PC-9 (cell line): ENCODE data around the gene SETBP1. TPM values are rescaled to one million over a fixed set of nuclear protein-coding genes. Genes with fewer than 3 reads are reported as not detected.

Experiments
- BruUV-seq: library from RNA; stranded (reverse); fragments of 400-500 nt; replicated peaks from 2 replicates; lab custom pipeline; 2021; lab: Mats Ljungman, UMichigan
- CTCF ChIA-PET: fragments of 300-600 bp; sonication (Branson Sonifier 250); formaldehyde crosslinking; loops from one replicate; lab custom pipeline; 2022; ENCODE audit warnings: antibody characterized with exemption; lab: Charles Lee
- POLR2A ChIA-PET: fragments of 300-600 bp; sonication (Branson Sonifier 250); formaldehyde crosslinking; loops from one replicate; lab custom pipeline; 2022; ENCODE audit warnings: antibody characterized with exemption; ENCODE audit not compliant: unreplicated experiment; lab: Charles Lee
- DNase-seq, 2 experiments: peaks; one replicate each; pipeline versions ENCODE4 v3.0.0 to v3.0.0-alpha.2; 2015 to 2022; ENCODE audit warnings: mixed read lengths in 1 of 2
- H2AFZ ChIP-seq: fragments of 200-600 bp; sonication (generic); 2 replicates; pipeline ENCODE4 v1.8.1; 2017; ENCODE audit warnings: antibody characterized with exemption
- H3F3A ChIP-seq: fragments of 200-600 bp; sonication (generic); 2 replicates; pipeline ENCODE4 v1.8.1; 2017; ENCODE audit warnings: antibody characterized with exemption, mild to moderate bottlenecking, low read depth; ENCODE audit not compliant: insufficient read depth
- H3K27ac ChIP-seq: fragments of 200-600 bp; sonication (generic); 2 replicates; pipeline ENCODE4 v1.6.1; 2016; ENCODE audit warnings: mixed run types
- H3K27me3 ChIP-seq: fragments of 200-600 bp; sonication (generic); 2 replicates; pipeline ENCODE4 v1.6.1; 2016; ENCODE audit warnings: low read depth, mixed run types; ENCODE audit not compliant: insufficient read depth
- H3K36me3 ChIP-seq: fragments of 200-600 bp; sonication (generic); 2 replicates; pipeline ENCODE4 v1.6.1; 2016; ENCODE audit warnings: low read depth, mixed run types
- H3K4me1 ChIP-seq: fragments of 200-600 bp; sonication (generic); replicated peaks from 2 replicates; pipeline ENCODE4 v1.6.1; 2016; ENCODE audit warnings: mixed run types; ENCODE audit not compliant: insufficient read depth
- H3K4me2 ChIP-seq: fragments of 200-600 bp; sonication (generic); 2 replicates; pipeline ENCODE4 v1.6.1; 2017; ENCODE audit warnings: mixed run types
- H3K4me3 ChIP-seq: fragments of 200-600 bp; sonication (generic); 2 replicates; pipeline ENCODE4 v1.6.1; 2016; ENCODE audit warnings: mixed run types
- H3K79me2 ChIP-seq: fragments of 200-600 bp; sonication (generic); 2 replicates; pipeline ENCODE4 v1.6.1; 2017; ENCODE audit warnings: low read depth, mixed run types
- H3K9me2 ChIP-seq: fragments of 200-600 bp; sonication (generic); 2 replicates; pipeline ENCODE4 v1.8.1; 2017; ENCODE audit warnings: mild to moderate bottlenecking; ENCODE audit not compliant: insufficient read depth
- H3K9me3 ChIP-seq: fragments of 200-600 bp; sonication (generic); 2 replicates; pipeline ENCODE4 v1.8.1; 2016; ENCODE audit warnings: low read depth; ENCODE audit not compliant: insufficient read depth
- H4K20me1 ChIP-seq: fragments of 200-600 bp; sonication (generic); 2 replicates; pipeline ENCODE4 v1.8.1; 2017; ENCODE audit not compliant: insufficient read depth
- EZH2 ChIP-seq: fragments of 200-600 bp; sonication (generic); IDR thresholded peaks from 2 replicates; pipeline ENCODE4 v1.8.0; 2017; ENCODE audit warnings: antibody characterized with exemption, low read depth
- intact Hi-C: fragments of 100-400 bp; cut with micrococcal nuclease; formaldehyde crosslinking; loops from one replicate; pipeline ENCODE4 v1.10.0; 2022; ENCODE audit not compliant: unreplicated experiment
- total RNA-seq: library from RNA; stranded (reverse); gene quantifications from 2 replicates; pipeline ENCODE4 v1.2.3, GENCODE V29; 2021
- TF ChIP-seq, protein P1 (sequence below): fragments of 200-600 bp; sonication (generic); conservative IDR thresholded peaks from 2 replicates; pipeline ENCODE4 v1.6.1; 2017; ENCODE audit warnings: mixed run types, antibody characterized with exemption, mild to moderate bottlenecking, moderate library complexity

The SETBP1 gene
- total RNA-seq, 1 experiment from 2014 or later: 9.0 TPM

DNA sequence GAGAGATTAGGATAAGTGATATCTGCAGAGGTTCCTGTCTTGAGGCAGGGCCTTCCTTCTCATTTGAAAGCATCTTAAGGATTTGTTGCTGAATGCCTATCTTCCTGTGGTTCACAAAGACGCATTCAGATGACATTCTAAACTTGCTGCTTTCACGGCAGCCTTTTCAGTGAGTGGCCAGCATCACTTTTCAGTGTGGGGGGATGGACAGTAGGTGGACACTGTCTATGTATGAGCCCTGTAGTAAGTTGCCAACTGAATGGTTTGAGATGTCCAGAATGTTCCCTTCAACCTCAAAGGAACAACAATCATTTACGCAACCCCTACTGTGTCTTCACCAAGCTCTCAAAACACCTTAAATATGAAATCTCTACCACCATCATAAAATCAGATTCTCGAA is 46.6 kb downstream of the SETBP1 start:
- Histone ChIP-seq H3K79me2 (no peaks in the 10 kb centered on the region; the same call in 1 of the 2 replicates), H3K27ac (no peak overlapping the region), H3K4me3 (no peak overlapping the region), H3F3A (peaks cover 14% of the 10 kb centered on the region), H4K20me1 (no peaks in the 10 kb centered on the region), H3K4me1 (peaks cover 54% of the 10 kb centered on the region), H3K4me2 (no peak overlapping the region), H2AFZ (no peak overlapping the region), H3K27me3 (no peaks in the 10 kb centered on the region), H3K9me3 (no peaks in the 10 kb centered on the region), H3K9me2 (no peaks in the 10 kb centered on the region), H3K36me3 (no peaks in the 10 kb centered on the region)
- no TSS peak for BruUV-seq
- POLR2A ChIA-PET: no interaction called here
- no peak for TF ChIP-seq EZH2
- TF ChIP-seq, protein P1, sequence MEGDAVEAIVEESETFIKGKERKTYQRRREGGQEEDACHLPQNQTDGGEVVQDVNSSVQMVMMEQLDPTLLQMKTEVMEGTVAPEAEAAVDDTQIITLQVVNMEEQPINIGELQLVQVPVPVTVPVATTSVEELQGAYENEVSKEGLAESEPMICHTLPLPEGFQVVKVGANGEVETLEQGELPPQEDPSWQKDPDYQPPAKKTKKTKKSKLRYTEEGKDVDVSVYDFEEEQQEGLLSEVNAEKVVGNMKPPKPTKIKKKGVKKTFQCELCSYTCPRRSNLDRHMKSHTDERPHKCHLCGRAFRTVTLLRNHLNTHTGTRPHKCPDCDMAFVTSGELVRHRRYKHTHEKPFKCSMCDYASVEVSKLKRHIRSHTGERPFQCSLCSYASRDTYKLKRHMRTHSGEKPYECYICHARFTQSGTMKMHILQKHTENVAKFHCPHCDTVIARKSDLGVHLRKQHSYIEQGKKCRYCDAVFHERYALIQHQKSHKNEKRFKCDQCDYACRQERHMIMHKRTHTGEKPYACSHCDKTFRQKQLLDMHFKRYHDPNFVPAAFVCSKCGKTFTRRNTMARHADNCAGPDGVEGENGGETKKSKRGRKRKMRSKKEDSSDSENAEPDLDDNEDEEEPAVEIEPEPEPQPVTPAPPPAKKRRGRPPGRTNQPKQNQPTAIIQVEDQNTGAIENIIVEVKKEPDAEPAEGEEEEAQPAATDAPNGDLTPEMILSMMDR: no peak
- DNase-seq: no peak
- CTCF ChIA-PET: no interaction called here
- intact Hi-C loops: no loop called here

DNA sequence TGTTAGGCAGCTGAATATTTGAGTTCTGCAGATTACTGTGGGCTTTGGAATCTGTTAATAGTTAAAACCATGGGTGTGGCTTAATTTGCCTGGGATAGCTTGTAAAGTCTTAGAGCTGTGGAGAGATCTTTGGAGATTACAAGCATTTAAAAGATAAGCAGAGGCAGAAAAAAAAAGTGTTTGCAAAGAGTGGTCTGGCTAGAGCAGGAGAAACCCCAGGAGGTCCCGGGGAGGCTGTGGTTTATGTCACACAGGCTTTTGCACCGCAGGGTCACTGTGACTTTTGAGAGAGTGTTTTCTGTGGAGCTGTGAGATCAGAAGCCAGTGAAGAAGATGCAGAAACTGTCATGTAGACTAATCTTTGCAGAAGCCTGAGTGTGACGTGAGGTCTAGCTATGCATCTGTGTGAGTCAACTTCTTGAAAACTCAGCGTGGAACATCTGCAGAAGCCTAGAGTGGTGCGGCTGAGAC is 49.0 kb downstream of the SETBP1 start:
- no peak overlapping the region for H3K4me2 ChIP-seq
- H3F3A ChIP-seq: peaks cover 36% of the 10 kb centered on the region
- TF ChIP-seq, protein P1: no peak
- TF ChIP-seq EZH2: no peak
- CTCF ChIA-PET: no interaction called here
- no peaks in the 10 kb centered on the region for H3K9me2 ChIP-seq
- H3K36me3 ChIP-seq: no peaks in the 10 kb centered on the region
- peaks cover 70% of the 10 kb centered on the region for H3K4me1 ChIP-seq
- H4K20me1 ChIP-seq: no peaks in the 10 kb centered on the region
- H3K79me2 ChIP-seq: peaks cover 3% of the 10 kb centered on the region
- no TSS peak for BruUV-seq
- intact Hi-C loops: loop anchor here (5.0 kb wide), 2 partner anchors 47 to 142 kb away; partner anchors contain the start of gene SETBP1
- POLR2A ChIA-PET: no interaction called here
- H3K4me3 ChIP-seq: no peak overlapping the region
- no peak overlapping the region for H2AFZ ChIP-seq
- no peaks in the 10 kb centered on the region for H3K27me3 ChIP-seq
- no peak overlapping the region for H3K27ac ChIP-seq
- H3K9me3 ChIP-seq: no peaks in the 10 kb centered on the region
- peak in 1 of 2 experiments; percentile 63 for DNase-seq

DNA sequence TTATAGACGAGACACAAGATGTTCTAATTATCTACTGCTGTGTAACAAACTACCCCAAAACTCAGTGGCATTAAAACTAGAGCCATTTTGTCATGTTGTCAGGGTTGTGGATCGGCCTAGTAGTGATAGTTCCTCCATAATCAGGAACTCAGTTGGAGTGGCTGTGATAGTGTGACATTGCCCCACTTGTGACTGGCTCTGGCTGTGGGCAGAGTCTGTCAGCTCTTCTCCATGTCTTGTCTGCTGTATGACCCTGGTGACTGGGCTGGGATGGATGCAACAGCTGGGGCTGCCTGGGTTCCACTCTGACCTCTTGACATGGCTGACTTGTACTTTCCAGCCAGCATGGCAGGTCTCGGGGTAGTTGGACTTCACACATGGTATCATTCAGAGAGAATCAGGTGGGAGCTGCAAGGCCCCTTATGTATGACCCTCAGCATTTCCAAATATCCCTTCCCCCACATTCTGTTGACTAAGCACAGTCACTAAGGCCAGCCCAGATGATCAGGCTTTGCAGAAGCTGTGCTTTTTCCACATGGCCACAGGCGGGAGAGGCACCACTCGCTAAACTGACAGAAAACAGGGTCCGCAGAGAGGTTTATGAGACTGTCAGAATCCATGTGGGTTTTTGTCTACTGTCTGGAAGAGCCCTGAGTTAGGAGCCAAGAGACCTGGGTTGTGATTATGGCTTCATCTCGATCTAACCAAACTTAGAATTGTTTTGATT is 50.3 kb downstream of the SETBP1 start:
- POLR2A ChIA-PET: no interaction called here
- Histone ChIP-seq H3K4me1 (peaks cover 70% of the 10 kb centered on the region), H3F3A (peaks cover 38% of the 10 kb centered on the region), H3K27me3 (no peaks in the 10 kb centered on the region), H3K36me3 (no peaks in the 10 kb centered on the region), H3K9me3 (no peaks in the 10 kb centered on the region), H2AFZ (no peak overlapping the region), H3K79me2 (peaks cover 15% of the 10 kb centered on the region), H3K4me3 (no peak overlapping the region), H3K4me2 (peak overlapping the region; percentile 57), H4K20me1 (no peaks in the 10 kb centered on the region), H3K27ac (peak overlapping the region; percentile 80), H3K9me2 (no peaks in the 10 kb centered on the region)
- CTCF ChIA-PET: no interaction called here
- no TSS peak for BruUV-seq
- no peak for TF ChIP-seq EZH2
- TF ChIP-seq, protein P1: no peak
- DNase-seq: peak in 1 of 2 experiments; percentile 23
- intact Hi-C loops: loop anchor here (5.0 kb wide), 2 partner anchors 49 to 144 kb away; partner anchors contain the start of gene SETBP1
